ENCODE data around the gene CDK4.

Gene CDK4

DNA sequence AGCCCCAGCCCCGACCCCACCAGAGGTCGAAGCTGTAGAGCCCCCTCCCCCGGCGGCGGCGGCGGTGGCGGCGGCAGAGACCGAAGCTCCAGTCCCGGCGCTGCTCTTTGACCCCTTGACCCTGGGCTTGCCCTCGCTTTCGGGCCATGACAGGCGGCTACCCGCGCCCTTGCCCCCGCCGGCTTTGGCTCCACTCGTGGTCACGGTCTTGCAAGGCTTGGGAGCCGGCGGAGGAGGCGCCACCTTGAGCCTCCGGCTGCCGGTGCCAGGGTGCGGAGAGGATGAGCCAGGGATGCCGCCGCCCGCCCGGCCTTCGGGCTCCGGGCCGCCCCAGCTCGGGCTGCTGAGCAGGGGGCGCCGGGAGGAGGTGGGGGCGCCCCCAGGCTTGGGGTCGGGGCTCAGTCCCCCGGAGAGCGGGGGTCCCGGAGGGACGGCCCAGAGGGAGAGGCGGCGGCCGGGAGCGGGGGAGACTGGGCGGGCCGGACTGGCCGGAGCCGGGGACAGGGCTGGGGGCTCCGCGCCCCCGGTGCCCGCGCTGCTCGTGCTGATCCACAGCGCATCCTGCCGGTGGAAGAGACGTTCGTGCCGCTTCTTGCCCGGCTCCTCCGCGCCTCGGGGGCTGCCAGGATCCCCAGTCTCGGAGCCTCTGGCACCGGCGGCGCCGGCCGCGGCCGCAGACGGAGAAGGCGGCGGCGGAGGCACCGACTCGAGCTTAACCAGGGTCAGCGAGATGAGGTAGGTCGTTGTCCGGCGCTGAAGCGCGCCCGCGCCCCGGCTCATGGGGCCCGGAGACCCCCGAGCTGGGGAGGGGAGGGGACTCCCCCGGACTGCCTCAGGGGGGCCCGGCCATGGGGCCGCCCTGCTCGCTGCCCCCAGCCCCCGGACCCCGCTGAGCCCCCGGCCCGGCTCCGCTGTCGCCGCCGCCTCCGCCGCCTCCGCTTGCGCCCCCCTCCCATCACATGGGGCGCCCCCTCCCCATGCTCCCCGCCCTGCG is 14.3 kb downstream of the CDK4 start:
- no peak for DNase-seq (ENCODE audit: low read depth)

GRCh38 chr12:57736741-57737466 is 15.2 kb downstream of the CDK4 start:
- DNase-seq (ENCODE audit: low read depth): no peak

- DNase-seq (ENCODE audit: low read depth): no peak
These were observed 16.0 kb downstream of the CDK4 start for GRCh38 chr12:57735952-57736740.

- DNase-seq (ENCODE audit: low read depth): no peak
These were observed 16.8 kb downstream of the CDK4 start for GRCh38 chr12:57735198-57735855.

DNA sequence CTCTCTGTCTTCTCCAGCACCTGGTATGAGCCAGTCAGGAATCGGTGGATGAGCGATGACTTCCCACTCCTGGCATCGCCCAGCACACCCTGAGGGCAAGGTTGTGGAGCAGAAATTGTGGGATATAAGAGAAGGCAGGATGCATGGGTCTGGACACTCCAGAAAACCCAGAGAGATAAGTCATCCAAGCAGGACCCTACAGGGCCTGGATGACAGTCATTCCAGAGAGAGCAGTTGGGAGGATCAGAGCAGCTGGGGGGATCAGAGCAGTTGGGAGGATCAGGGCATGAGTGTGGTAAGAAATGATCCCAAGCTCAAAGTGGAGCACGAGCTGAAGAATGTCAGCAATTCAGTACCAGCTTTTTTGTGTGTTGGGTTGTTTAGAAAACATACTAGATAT is 17.5 kb downstream of the CDK4 start:
- DNase-seq (ENCODE audit: low read depth): no peak

DNA sequence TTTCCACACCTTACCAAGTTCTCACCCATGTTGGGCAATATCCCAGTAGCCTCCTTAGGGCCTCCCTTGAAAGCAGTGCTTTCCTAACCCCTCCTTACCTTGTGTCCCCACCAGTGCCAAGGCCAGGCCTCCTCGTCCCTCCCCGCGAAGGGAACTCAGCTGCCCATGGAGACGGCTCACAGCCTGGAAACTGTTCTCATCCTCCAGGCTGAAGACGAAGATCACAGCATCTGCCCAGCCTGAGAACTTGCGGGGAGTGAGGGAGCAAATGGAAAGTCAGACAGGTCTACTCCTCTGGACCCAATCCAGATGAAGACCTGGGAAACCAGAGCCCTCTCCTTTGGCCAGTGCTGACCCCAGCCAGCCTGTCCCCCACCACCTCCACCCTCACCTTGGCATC is 18.2 kb downstream of the CDK4 start:
- DNase-seq (ENCODE audit: low read depth): no peak

DNA sequence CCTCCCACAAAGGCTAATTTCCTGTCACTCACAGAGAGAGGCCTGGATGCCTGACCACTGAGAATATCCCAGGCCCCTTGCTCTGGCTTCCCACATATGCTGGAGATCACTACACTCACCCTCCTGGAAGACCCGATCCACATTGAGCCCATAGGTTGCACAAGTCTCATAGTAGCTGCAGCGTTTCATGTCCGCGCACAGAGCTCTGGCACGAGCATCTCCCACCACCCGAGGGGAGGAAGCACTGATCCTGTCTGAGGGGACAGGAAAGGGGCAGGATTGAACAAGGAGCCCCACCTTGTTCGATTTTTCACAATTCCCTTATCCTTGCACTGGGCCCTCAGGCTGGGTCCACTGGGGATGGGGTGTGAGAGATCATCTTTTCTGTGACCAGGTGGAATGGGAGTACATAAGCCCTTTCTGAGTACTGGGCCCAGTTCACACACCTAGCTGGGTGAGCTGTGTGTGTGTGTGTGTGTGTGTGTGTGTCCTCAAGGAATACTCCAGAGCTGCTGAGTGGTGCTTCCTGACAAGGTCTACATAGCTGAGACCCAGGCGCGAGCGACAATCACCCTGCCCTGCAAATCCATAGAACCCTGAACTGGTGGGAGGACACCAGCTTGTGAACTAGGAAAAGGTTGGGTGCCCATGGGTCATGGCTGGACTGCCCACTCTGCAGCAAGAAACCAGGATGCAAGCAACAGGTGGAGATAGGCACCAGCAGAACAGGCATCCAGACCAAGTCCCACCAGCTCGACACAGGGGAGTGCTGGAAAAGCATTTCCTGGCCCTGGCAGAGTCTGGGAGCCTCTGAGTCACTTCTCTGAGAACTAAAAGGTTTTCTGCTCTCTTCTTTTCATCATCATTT is 19.1 kb downstream of the CDK4 start:
- no peak for DNase-seq (ENCODE audit: low read depth)

- no peak for DNase-seq (ENCODE audit: low read depth)
These were observed 19.8 kb downstream of the CDK4 start for GRCh38 chr12:57732270-57732669.

DNA sequence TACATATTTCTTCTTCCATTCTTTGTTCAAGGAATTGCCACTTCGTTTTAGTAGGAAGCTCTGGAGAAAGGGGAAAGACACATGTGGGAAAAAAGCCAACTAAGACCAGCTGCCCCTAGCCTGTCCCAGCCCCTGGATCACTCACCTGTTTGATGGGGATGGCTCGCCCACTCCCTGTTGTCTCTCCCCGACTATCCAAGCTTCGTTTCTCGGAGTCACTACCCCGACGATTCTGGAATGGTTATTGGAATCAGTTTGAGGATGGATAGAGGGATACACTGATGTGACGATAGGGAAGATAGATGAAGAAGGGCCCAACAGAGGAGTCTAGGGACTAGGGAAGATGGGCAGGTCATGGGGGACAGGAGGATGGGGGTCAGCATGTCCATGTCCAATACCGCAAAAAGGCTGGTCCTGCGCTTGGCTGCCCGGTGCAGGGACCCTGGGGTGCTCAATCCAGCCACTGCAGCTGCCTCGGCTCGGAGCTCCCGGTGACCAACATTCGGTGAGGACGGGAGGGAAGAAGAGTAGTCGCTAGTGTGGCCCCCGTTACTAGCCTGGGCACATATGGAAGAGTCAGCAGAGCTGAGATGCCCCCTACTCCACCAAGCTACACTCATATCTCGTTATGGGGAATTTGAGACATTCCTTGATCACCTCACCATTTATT is 20.6 kb downstream of the CDK4 start:
- DNase-seq (ENCODE audit: low read depth): no peak

DNA sequence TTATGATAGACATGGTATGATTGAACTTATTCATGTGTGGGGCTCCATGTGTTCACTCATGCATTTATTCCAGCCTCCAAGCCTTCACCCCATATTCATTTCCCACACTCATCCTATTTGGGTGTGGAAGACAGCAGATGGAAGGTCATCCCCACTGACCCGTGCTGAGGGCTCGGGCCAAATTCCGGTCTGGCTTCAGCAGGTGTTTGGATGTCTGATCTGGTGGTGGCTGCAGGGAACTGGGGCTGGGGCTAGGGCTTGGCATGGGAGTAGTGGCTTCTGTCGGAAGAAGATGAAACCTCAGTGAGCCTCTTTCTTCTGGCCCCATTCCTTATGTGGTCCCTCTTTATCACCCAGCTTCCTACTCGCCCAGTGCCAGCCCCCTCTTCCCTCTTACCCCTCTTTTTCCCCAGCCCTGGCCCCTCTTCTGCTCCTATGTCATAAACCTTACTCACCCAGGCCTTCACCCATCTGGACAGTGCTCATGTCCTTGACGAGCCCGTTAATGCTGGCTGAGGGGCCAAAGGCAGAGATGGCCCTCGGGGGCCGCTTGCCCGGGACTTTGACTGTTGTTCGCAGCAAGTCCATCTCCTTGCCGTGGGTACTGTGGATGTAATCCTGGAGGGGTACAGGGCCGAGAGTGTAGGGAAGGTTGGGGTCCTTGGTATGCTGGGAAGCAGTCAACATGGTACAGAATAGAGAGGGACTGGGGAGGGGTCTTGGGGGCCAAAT is 21.6 kb downstream of the CDK4 start:
- DNase-seq (ENCODE audit: low read depth): no peak

- no peak for DNase-seq (ENCODE audit: low read depth)
These were observed 22.7 kb downstream of the CDK4 start for GRCh38 chr12:57729321-57729844.

GRCh38 chr12:57727758-57728395 is 24.2 kb downstream of the CDK4 start:
- no peak for DNase-seq (ENCODE audit: low read depth)

- DNase-seq (ENCODE audit: low read depth): no peak
These were observed 25.0 kb downstream of the CDK4 start for GRCh38 chr12:57726884-57727757.

DNA sequence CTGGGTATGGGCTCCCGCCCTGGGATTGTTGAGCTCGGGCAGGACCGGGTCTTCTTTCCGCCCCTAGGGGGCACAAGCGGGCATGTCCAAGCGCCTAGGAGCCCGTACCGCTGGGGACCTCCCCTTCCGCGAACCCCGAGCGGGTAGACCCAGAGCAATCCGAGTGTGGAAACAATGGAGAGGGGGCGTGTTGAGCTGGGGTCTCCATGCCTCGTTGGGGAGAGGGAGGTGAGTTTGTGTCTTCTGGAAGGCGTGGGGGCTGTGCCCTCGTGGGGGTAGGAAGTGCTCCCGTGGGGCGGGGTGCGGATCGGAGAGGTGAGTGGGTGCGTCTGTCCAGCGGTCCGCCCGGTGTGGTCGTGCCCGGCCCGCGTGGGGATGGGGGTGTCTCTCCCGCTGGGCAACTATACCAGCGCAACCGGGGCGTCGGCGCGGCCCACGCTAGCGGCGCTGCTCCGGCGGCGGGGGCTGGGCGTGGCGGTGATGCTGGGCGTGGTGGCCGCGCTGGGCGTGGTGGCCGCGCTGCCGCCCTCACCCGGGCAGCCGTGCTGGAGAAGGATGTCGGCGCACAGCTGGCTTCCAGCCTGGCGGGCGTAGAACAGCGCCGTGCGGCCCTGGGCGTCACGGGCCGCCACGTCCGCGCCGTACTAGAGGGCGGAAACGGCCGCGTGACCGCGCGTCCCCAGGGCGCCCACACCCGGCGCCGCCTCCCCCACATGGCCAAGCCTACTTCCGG is 25.8 kb downstream of the CDK4 start:
- no peak for DNase-seq (ENCODE audit: low read depth)

- no peak for DNase-seq (ENCODE audit: low read depth)
These were observed 26.3 kb downstream of the CDK4 start for GRCh38 chr12:57725851-57726150.

DNA sequence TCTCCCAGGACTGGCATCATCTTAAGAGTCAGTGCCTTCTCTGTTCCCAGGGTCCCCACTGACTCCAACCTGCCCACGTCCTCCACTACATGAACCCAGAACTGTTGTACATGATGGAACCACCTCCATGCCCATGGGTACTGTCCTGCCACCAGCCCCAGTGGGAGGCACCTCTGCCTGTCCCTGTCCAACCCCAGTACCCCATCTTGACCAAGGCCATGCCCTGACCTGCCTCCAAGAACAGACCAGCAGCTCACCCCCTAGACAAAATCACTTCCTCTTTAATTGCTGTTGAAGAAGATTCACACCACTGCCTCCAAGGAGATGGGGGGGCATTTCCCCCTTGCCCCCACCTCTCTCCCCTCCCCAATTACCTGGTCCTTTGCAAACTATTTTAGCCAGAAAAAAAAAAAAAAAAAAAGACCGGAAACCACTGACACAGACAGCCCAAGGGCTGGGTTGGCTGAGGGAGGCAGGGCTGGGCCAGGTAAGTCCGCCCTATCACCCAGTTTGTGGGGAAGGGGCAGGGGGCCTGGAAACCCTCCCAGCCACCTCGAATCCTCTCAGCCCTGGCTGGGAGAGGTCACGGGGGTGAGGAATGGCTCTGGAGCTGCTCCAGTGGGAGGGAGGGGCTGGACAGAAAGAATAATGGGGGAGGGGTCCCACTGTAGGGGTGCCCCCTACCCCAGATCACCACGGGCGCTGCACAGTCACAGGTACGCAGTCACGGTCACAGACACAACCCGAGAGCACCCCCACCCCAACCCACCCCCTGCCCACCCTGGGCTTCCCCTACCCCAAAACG is 27.0 kb downstream of the CDK4 start:
- DNase-seq (ENCODE audit: low read depth): no peak
